ENCODE measurements around the gene LIAS.
"Not testable (repeated sequence)": the region's sequence is repeated elsewhere in the genome, so short reads cannot be mapped to it uniquely, and the experiment has no call there.

The LIAS gene

GRCh38 chr4:39502019-39502663 lies 43.3 kb downstream of the LIAS start:
- peak; percentile 82 for DNase-seq

- not testable (repeated sequence) for DNase-seq
These were observed 43.8 kb downstream of the LIAS start for GRCh38 chr4:39502664-39503035.

- no peak for DNase-seq
These were observed 45.7 kb downstream of the LIAS start for GRCh38 chr4:39504538-39504937.

GRCh38 chr4:39505581-39505980 lies 46.7 kb downstream of the LIAS start:
- no peak for DNase-seq

GRCh38 chr4:39510348-39510929 lies 51.6 kb downstream of the LIAS start:
- DNase-seq = no peak

- DNase-seq = not testable (repeated sequence)
These were observed 55.4 kb downstream of the LIAS start for GRCh38 chr4:39514266-39514665.

- DNase-seq = no peak
These were observed 56.1 kb downstream of the LIAS start for GRCh38 chr4:39514888-39515401.

- DNase-seq = not testable (repeated sequence)
These were observed 57.0 kb downstream of the LIAS start for GRCh38 chr4:39515669-39516401.

GRCh38 chr4:39516407-39516966 lies 57.6 kb downstream of the LIAS start:
- no peak for DNase-seq

- no peak for DNase-seq
These were observed 59.6 kb downstream of the LIAS start for GRCh38 chr4:39518484-39518883.

- DNase-seq = peak; percentile 81
These were observed 62.5 kb downstream of the LIAS start for GRCh38 chr4:39521253-39521919.

- no peak for DNase-seq
These were observed 63.2 kb downstream of the LIAS start for GRCh38 chr4:39522068-39522467.

- DNase-seq = no peak
These were observed 65.5 kb downstream of the LIAS start for GRCh38 chr4:39524161-39524957.

GRCh38 chr4:39525822-39526690 lies 67.2 kb downstream of the LIAS start:
- no peak for DNase-seq

GRCh38 chr4:39526765-39527295 lies 68.0 kb downstream of the LIAS start:
- no peak for DNase-seq

GRCh38 chr4:39527296-39528060 lies 68.6 kb downstream of the LIAS start, which contains the start of gene UGDH:
TSS of gene UGDH (minus strand) at chr4:39527439. CDS start at chr4:39521512, 5,927 bp downstream.
- peak; percentile 99 for DNase-seq

- peak; percentile 79 for DNase-seq
These were observed 69.2 kb downstream of the LIAS start for GRCh38 chr4:39528061-39528465.

All from fibroblast of upper back skin (primary cell).